ENCODE measurements around the gene DMAC2.

- TF ChIP-seq CTCF (IDR thresholded peaks at IDR 0.05; ENCODE audit: borderline replicate concordance, extremely low read depth, low read length, poor library complexity, severe bottlenecking) = no peak
- no peak for TF ChIP-seq EZH2 (IDR thresholded peaks at IDR 0.05; ENCODE audit: borderline replicate concordance, low read depth, low read length, severe bottlenecking)
These were observed 25.3 kb downstream of the DMAC2 start for GRCh38 chr19:41414461-41414860.
